ENCODE results near the gene LHCGR. TPM values are rescaled to one million over a fixed set of nuclear protein-coding genes. Genes with fewer than 3 reads are reported as not detected.
A peak's percentile ranks its signal among the peaks of the same experiment; 100 is the strongest.

The LHCGR gene
- total RNA-seq, 1 donor from 2014 or later = not detected

GRCh38 chr2:48734576-48735303, 20.8 kb downstream of the LHCGR start:
- Mint-ChIP-seq H3K4me1 (ENCODE audit: unreplicated experiment) (peaks cover 43% of the 10 kb centered on the region), H3K4me3 (ENCODE audit: unreplicated experiment) (no peak overlapping the region), H3K27me3 (ENCODE audit: unreplicated experiment) (peaks cover 4% of the 10 kb centered on the region), H3K36me3 (ENCODE audit: unreplicated experiment) (no peaks in the 10 kb centered on the region), H3K27ac (ENCODE audit: unreplicated experiment) (no peak overlapping the region), H3K9me3 (ENCODE audit: unreplicated experiment) (no peaks in the 10 kb centered on the region)
- DNase-seq (ENCODE audit: extremely low spot score, unreplicated experiment) = no peak
- TF ChIP-seq CTCF (IDR thresholded peaks at IDR 0.05) = no peak

GRCh38 chr2:48733067-48733503, 22.4 kb downstream of the LHCGR start:
- Mint-ChIP-seq H3K36me3 (ENCODE audit: unreplicated experiment) (no peaks in the 10 kb centered on the region), H3K4me1 (ENCODE audit: unreplicated experiment) (peaks cover 51% of the 10 kb centered on the region), H3K9me3 (ENCODE audit: unreplicated experiment) (no peaks in the 10 kb centered on the region), H3K27ac (ENCODE audit: unreplicated experiment) (peak overlapping the region; percentile 27), H3K4me3 (ENCODE audit: unreplicated experiment) (no peak overlapping the region), H3K27me3 (ENCODE audit: unreplicated experiment) (peaks cover 4% of the 10 kb centered on the region)
- TF ChIP-seq CTCF (IDR thresholded peaks at IDR 0.05) = no peak
- no peak for DNase-seq (ENCODE audit: extremely low spot score, unreplicated experiment)

- Mint-ChIP-seq H3K4me3 (ENCODE audit: unreplicated experiment) (no peak overlapping the region), H3K4me1 (ENCODE audit: unreplicated experiment) (peaks cover 30% of the 10 kb centered on the region), H3K9me3 (ENCODE audit: unreplicated experiment) (no peaks in the 10 kb centered on the region), H3K27me3 (ENCODE audit: unreplicated experiment) (peaks cover 4% of the 10 kb centered on the region), H3K36me3 (ENCODE audit: unreplicated experiment) (no peaks in the 10 kb centered on the region), H3K27ac (ENCODE audit: unreplicated experiment) (peak overlapping the region; percentile 50)
- no peak for DNase-seq (ENCODE audit: extremely low spot score, unreplicated experiment)
- no peak for TF ChIP-seq CTCF (IDR thresholded peaks at IDR 0.05)
Observed at GRCh38 chr2:48728840-48729239, 26.7 kb downstream of the LHCGR start.

GRCh38 chr2:48728295-48728694, 27.2 kb downstream of the LHCGR start:
- Mint-ChIP-seq H3K27ac (ENCODE audit: unreplicated experiment) (peak overlapping the region; percentile 50), H3K36me3 (ENCODE audit: unreplicated experiment) (no peaks in the 10 kb centered on the region), H3K9me3 (ENCODE audit: unreplicated experiment) (no peaks in the 10 kb centered on the region), H3K4me3 (ENCODE audit: unreplicated experiment) (no peak overlapping the region), H3K4me1 (ENCODE audit: unreplicated experiment) (peaks cover 30% of the 10 kb centered on the region), H3K27me3 (ENCODE audit: unreplicated experiment) (peaks cover 4% of the 10 kb centered on the region)
- no peak for TF ChIP-seq CTCF (IDR thresholded peaks at IDR 0.05)
- DNase-seq (ENCODE audit: extremely low spot score, unreplicated experiment) = no peak

- DNase-seq (ENCODE audit: extremely low spot score, unreplicated experiment) = no peak
- peaks cover 4% of the 10 kb centered on the region for H3K27me3 Mint-ChIP-seq (ENCODE audit: unreplicated experiment)
- H3K36me3 Mint-ChIP-seq (ENCODE audit: unreplicated experiment) = no peaks in the 10 kb centered on the region
- peak; percentile 57 for TF ChIP-seq CTCF (IDR thresholded peaks at IDR 0.05)
- peaks cover 32% of the 10 kb centered on the region for H3K4me1 Mint-ChIP-seq (ENCODE audit: unreplicated experiment)
- H3K9me3 Mint-ChIP-seq (ENCODE audit: unreplicated experiment) = no peaks in the 10 kb centered on the region
- no peak overlapping the region for H3K27ac Mint-ChIP-seq (ENCODE audit: unreplicated experiment)
- H3K4me3 Mint-ChIP-seq (ENCODE audit: unreplicated experiment) = no peak overlapping the region
Observed at GRCh38 chr2:48727560-48727959, 28.0 kb downstream of the LHCGR start.

All from osteocyte (in vitro differentiated cells).